ENCODE data around the gene TLE3. TPM values are rescaled to one million over a fixed set of nuclear protein-coding genes. Genes with fewer than 3 reads are reported as not detected.

The TLE3 gene
- total RNA-seq, 2 donors from 2014 or later: 65.4 to 85.1 TPM

GRCh38 chr15:70079888-70080287, 17.8 kb downstream of the TLE3 start:
- Histone ChIP-seq H3K9ac (ENCODE audit: low read depth in 2 of 2, low read length in 2 of 2) (no peak overlapping the region), H3K36me3 (peaks cover 22% of the 10 kb centered on the region), H3K27ac (no peak overlapping the region), H3K4me1 (peaks cover 9% of the 10 kb centered on the region), H3K9me3 (no peaks in the 10 kb centered on the region), H3K27me3 (no peaks in the 10 kb centered on the region), H3K4me3 (no peak overlapping the region)
- intact Hi-C loops (cut with DNase I): loop anchor here (10.0 kb wide), 1 partner anchor 485 kb away; no protein-coding TSS in a partner anchor
- TF ChIP-seq CTCF (IDR thresholded peaks at IDR 0.05): no peak
- DNase-seq: no peak

GRCh38 chr15:70078578-70079417, 18.9 kb downstream of the TLE3 start:
- Histone ChIP-seq H3K4me3 (no peak overlapping the region), H3K9ac (ENCODE audit: low read depth in 2 of 2, low read length in 2 of 2) (no peak overlapping the region), H3K27me3 (no peaks in the 10 kb centered on the region), H3K27ac (no peak overlapping the region), H3K4me1 (peaks cover 8% of the 10 kb centered on the region), H3K9me3 (no peaks in the 10 kb centered on the region), H3K36me3 (peaks cover 26% of the 10 kb centered on the region)
- DNase-seq: peak; percentile 50
- intact Hi-C loops (cut with DNase I): no loop called here
- no peak for TF ChIP-seq CTCF (IDR thresholded peaks at IDR 0.05)

- H3K27me3 ChIP-seq: no peaks in the 10 kb centered on the region
- intact Hi-C loops (cut with DNase I): no loop called here
- H3K4me3 ChIP-seq: no peak overlapping the region
- H3K36me3 ChIP-seq: peaks cover 29% of the 10 kb centered on the region
- H3K9me3 ChIP-seq: no peaks in the 10 kb centered on the region
- H3K4me1 ChIP-seq: peaks cover 5% of the 10 kb centered on the region
- no peak for TF ChIP-seq CTCF (IDR thresholded peaks at IDR 0.05)
- no peak for DNase-seq
- no peak overlapping the region for H3K27ac ChIP-seq
- no peak overlapping the region for H3K9ac ChIP-seq (ENCODE audit: low read depth in 2 of 2, low read length in 2 of 2)
Observed at GRCh38 chr15:70077188-70078147, 20.2 kb downstream of the TLE3 start.

GRCh38 chr15:70074380-70074779, 23.3 kb downstream of the TLE3 start:
- intact Hi-C loops (cut with DNase I): no loop called here
- H3K27ac ChIP-seq: no peak overlapping the region
- H3K36me3 ChIP-seq: peaks cover 27% of the 10 kb centered on the region
- H3K9ac ChIP-seq (ENCODE audit: low read depth in 2 of 2, low read length in 2 of 2): no peak overlapping the region
- TF ChIP-seq CTCF (IDR thresholded peaks at IDR 0.05): no peak
- no peak overlapping the region for H3K4me3 ChIP-seq
- no peak for DNase-seq
- H3K4me1 ChIP-seq: peaks cover 3% of the 10 kb centered on the region
- H3K9me3 ChIP-seq: no peaks in the 10 kb centered on the region
- H3K27me3 ChIP-seq: no peaks in the 10 kb centered on the region

- no peaks in the 10 kb centered on the region for H3K27me3 ChIP-seq
- H3K36me3 ChIP-seq: peaks cover 32% of the 10 kb centered on the region
- H3K27ac ChIP-seq: no peak overlapping the region
- intact Hi-C loops (cut with DNase I): no loop called here
- H3K4me3 ChIP-seq: no peak overlapping the region
- no peak overlapping the region for H3K9ac ChIP-seq (ENCODE audit: low read depth in 2 of 2, low read length in 2 of 2)
- no peak for DNase-seq
- no peak for TF ChIP-seq CTCF (IDR thresholded peaks at IDR 0.05)
- no peaks in the 10 kb centered on the region for H3K9me3 ChIP-seq
- H3K4me1 ChIP-seq: no peaks in the 10 kb centered on the region
Observed at GRCh38 chr15:70072479-70072878, 25.2 kb downstream of the TLE3 start.
